ENCODE results near the gene SNX27. TPM values are rescaled to one million over a fixed set of nuclear protein-coding genes. Genes with fewer than 3 reads are reported as not detected.

SNX27 gene
- total RNA-seq, 6 experiments from 2014 or later = 29.2 to 31.8 (median 31.0) TPM

GRCh38 chr1:151604291-151604690 lies 7.6 kb upstream of the SNX27 start:
- no peak overlapping the region for H3K27ac Mint-ChIP-seq
- no peaks in the 10 kb centered on the region; the same call in none of the 2 replicates for H3K27me3 Mint-ChIP-seq (ENCODE audit: insufficient read depth)
- no peak for DNase-seq
- peaks cover 27% of the 10 kb centered on the region for H3K4me1 Mint-ChIP-seq (ENCODE audit: low read depth)
- no peaks in the 10 kb centered on the region for H3K9me3 Mint-ChIP-seq
- TF ChIP-seq CTCF (IDR thresholded peaks at IDR 0.05) = no peak
- no peaks in the 10 kb centered on the region for H3K36me3 Mint-ChIP-seq (ENCODE audit: low read depth)
- H3K4me3 Mint-ChIP-seq = no peak overlapping the region

GRCh38 chr1:151606384-151606783 lies 5.5 kb upstream of the SNX27 start:
- Mint-ChIP-seq H3K27me3 (ENCODE audit: insufficient read depth) (no peaks in the 10 kb centered on the region; the same call in none of the 2 replicates), H3K4me1 (ENCODE audit: low read depth) (peaks cover 32% of the 10 kb centered on the region), H3K36me3 (ENCODE audit: low read depth) (no peaks in the 10 kb centered on the region), H3K4me3 (no peak overlapping the region), H3K9me3 (no peaks in the 10 kb centered on the region), H3K27ac (no peak overlapping the region)
- no peak for TF ChIP-seq CTCF (IDR thresholded peaks at IDR 0.05)
- DNase-seq = no peak

GRCh38 chr1:151606857-151607256 lies 5.0 kb upstream of the SNX27 start:
- no peak for DNase-seq
- Mint-ChIP-seq H3K4me3 (no peak overlapping the region), H3K27ac (no peak overlapping the region), H3K36me3 (ENCODE audit: low read depth) (no peaks in the 10 kb centered on the region), H3K4me1 (ENCODE audit: low read depth) (peaks cover 37% of the 10 kb centered on the region), H3K27me3 (ENCODE audit: insufficient read depth) (no peaks in the 10 kb centered on the region; the same call in none of the 2 replicates), H3K9me3 (no peaks in the 10 kb centered on the region)
- TF ChIP-seq CTCF (IDR thresholded peaks at IDR 0.05) = no peak

- H3K27ac Mint-ChIP-seq = no peak overlapping the region
- H3K4me1 Mint-ChIP-seq (ENCODE audit: low read depth) = peaks cover 53% of the 10 kb centered on the region
- H3K36me3 Mint-ChIP-seq (ENCODE audit: low read depth) = peaks cover 7% of the 10 kb centered on the region
- H3K4me3 Mint-ChIP-seq = no peak overlapping the region
- no peaks in the 10 kb centered on the region for H3K9me3 Mint-ChIP-seq
- no peaks in the 10 kb centered on the region; the same call in 1 of the 2 replicates for H3K27me3 Mint-ChIP-seq (ENCODE audit: insufficient read depth)
- DNase-seq = no peak
- TF ChIP-seq CTCF (IDR thresholded peaks at IDR 0.05) = no peak
These were observed 1.7 kb upstream of the SNX27 start for GRCh38 chr1:151610142-151610541.

- H3K9me3 Mint-ChIP-seq = no peaks in the 10 kb centered on the region
- peaks cover 62% of the 10 kb centered on the region for H3K4me1 Mint-ChIP-seq (ENCODE audit: low read depth)
- H3K27me3 Mint-ChIP-seq (ENCODE audit: insufficient read depth) = no peaks in the 10 kb centered on the region; the same call in 1 of the 2 replicates
- peak overlapping the region; percentile 71 for H3K27ac Mint-ChIP-seq
- H3K36me3 Mint-ChIP-seq (ENCODE audit: low read depth) = peaks cover 12% of the 10 kb centered on the region
- peak; percentile 28 for DNase-seq
- no peak for TF ChIP-seq CTCF (IDR thresholded peaks at IDR 0.05)
- peak overlapping the region; percentile 93 for H3K4me3 Mint-ChIP-seq
These were observed 511 bp upstream of the SNX27 start for GRCh38 chr1:151611288-151611790.

All from HFFc6 (cell line).